NCI-H2196 (cell line): ENCODE measurements around the gene GLCE.
"Not testable (repeated sequence)": the region's sequence is repeated elsewhere in the genome, so short reads cannot be mapped to it uniquely, and the experiment has no call there.

Experiments used
- DNase-seq: peaks from one replicate; lab custom pipeline; 2025; ENCODE audit not compliant: unreplicated experiment; lab: John Stamatoyannopoulos, UW

GLCE gene

GRCh38 chr15:69265347-69265955 lies 105.0 kb downstream of the GLCE start:
- DNase-seq: no peak

GRCh38 chr15:69271217-69271616 lies 110.8 kb downstream of the GLCE start:
- no peak for DNase-seq

GRCh38 chr15:69272139-69272538 lies 111.7 kb downstream of the GLCE start:
- no peak for DNase-seq

GRCh38 chr15:69272891-69273290 lies 112.5 kb downstream of the GLCE start:
- DNase-seq: no peak

- no peak for DNase-seq
These were observed 114.7 kb downstream of the GLCE start for GRCh38 chr15:69275074-69275670.

- no peak for DNase-seq
These were observed 115.6 kb downstream of the GLCE start for GRCh38 chr15:69275933-69276560.

- no peak for DNase-seq
These were observed 116.9 kb downstream of the GLCE start for GRCh38 chr15:69277316-69277715.

GRCh38 chr15:69279636-69280035 lies 119.2 kb downstream of the GLCE start:
- DNase-seq: no peak

- no peak for DNase-seq
These were observed 120.3 kb downstream of the GLCE start for GRCh38 chr15:69280783-69281182.

GRCh38 chr15:69282104-69282743 lies 121.8 kb downstream of the GLCE start:
- DNase-seq: no peak

GRCh38 chr15:69285834-69286233 lies 125.4 kb downstream of the GLCE start:
- DNase-seq: no peak

GRCh38 chr15:69288011-69288410 lies 127.6 kb downstream of the GLCE start:
- DNase-seq: no peak

- no peak for DNase-seq
These were observed 128.3 kb downstream of the GLCE start for GRCh38 chr15:69288531-69289341.

GRCh38 chr15:69289342-69290146 lies 129.1 kb downstream of the GLCE start:
- DNase-seq: no peak

GRCh38 chr15:69290346-69291164 lies 130.1 kb downstream of the GLCE start:
- no peak for DNase-seq

GRCh38 chr15:69291651-69292050 lies 131.2 kb downstream of the GLCE start:
- not testable (repeated sequence) for DNase-seq

- no peak for DNase-seq
These were observed 132.5 kb downstream of the GLCE start for GRCh38 chr15:69292826-69293420.

- DNase-seq: no peak
These were observed 133.5 kb downstream of the GLCE start for GRCh38 chr15:69293741-69294615.
